ENCODE data around the gene FBH1. TPM values are rescaled to one million over a fixed set of nuclear protein-coding genes. Genes with fewer than 3 reads are reported as not detected.

FBH1 gene
- polyA plus RNA-seq, 1 experiment: 65.2 TPM

DNA sequence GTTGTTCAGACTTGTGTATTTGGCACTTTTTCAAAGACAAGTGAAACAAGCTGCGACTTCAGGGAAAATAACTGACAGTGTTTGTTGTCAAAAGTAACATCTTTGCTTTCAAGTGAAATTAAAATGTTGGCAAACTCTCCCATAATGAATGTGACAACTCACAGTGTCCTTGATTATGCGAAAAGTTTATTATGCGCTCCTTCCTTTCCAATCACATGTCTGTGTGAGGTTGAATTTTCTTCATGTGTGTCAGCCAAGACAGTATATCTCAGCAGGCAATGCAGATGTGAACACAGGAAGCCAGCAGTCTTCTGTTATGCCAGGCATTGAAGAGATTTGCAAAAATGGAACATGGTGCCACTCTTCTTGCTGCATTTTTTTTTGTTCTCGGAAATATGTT, 28.7 kb downstream of the FBH1 start:
- CTCF ChIA-PET: no interaction called here
- H3K27ac ChIP-seq (ENCODE audit: low read depth, low read length): no peak overlapping the region
- TF ChIP-seq, protein P1, sequence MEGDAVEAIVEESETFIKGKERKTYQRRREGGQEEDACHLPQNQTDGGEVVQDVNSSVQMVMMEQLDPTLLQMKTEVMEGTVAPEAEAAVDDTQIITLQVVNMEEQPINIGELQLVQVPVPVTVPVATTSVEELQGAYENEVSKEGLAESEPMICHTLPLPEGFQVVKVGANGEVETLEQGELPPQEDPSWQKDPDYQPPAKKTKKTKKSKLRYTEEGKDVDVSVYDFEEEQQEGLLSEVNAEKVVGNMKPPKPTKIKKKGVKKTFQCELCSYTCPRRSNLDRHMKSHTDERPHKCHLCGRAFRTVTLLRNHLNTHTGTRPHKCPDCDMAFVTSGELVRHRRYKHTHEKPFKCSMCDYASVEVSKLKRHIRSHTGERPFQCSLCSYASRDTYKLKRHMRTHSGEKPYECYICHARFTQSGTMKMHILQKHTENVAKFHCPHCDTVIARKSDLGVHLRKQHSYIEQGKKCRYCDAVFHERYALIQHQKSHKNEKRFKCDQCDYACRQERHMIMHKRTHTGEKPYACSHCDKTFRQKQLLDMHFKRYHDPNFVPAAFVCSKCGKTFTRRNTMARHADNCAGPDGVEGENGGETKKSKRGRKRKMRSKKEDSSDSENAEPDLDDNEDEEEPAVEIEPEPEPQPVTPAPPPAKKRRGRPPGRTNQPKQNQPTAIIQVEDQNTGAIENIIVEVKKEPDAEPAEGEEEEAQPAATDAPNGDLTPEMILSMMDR (IDR thresholded peaks at IDR 0.05; ENCODE audit: low read depth, low read length): no peak

GRCh38 chr10:5919568-5919967, 29.5 kb downstream of the FBH1 start:
- Histone ChIP-seq H3K27me3 (ENCODE audit: control insufficient read depth, insufficient read depth, low read length) (no peaks in the 10 kb centered on the region), H3K27ac (ENCODE audit: low read depth, low read length) (no peak overlapping the region), H3K9me3 (ENCODE audit: control insufficient read depth, insufficient read depth, low read length) (no peaks in the 10 kb centered on the region; the same call in 1 of the 2 replicates), H3K4me3 (ENCODE audit: low read depth, low read length) (no peak overlapping the region)
- TF ChIP-seq, protein P1 (IDR thresholded peaks at IDR 0.05; ENCODE audit: low read depth, low read length): no peak
- ChIA-PET POLR2A (no interaction called here), CTCF (no interaction called here)
- no peak for DNase-seq (ENCODE audit: low read depth, low spot score)

More for the DNA sequence above, 28.7 kb downstream of the FBH1 start:
- H3K27me3 ChIP-seq (ENCODE audit: control insufficient read depth, insufficient read depth, low read length): no peaks in the 10 kb centered on the region
- H3K9me3 ChIP-seq (ENCODE audit: control insufficient read depth, insufficient read depth, low read length): no peaks in the 10 kb centered on the region; the same call in 1 of the 2 replicates
- no peak for DNase-seq (ENCODE audit: low read depth, low spot score)
- POLR2A ChIA-PET: no interaction called here
- no peak overlapping the region for H3K4me3 ChIP-seq (ENCODE audit: low read depth, low read length)

DNA sequence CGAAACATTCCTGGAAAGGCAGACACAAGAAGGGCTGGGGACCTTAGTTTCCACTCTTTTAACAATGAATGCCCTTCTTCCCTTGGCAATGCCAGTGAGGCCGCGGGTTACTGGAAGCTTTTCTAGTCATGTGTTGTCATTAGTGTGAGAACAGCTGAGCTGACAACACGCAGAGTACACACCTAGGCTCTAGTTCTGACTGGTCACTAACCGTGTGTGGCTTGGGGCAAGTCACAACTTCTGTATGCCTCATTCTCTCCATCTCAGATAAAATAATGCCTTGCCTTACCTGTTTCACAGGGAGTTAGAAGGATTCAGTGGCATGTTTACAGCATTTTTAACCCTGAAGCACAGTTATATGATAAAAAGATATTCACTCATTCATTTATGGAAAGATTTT, 31.7 kb downstream of the FBH1 start:
- CTCF ChIA-PET: no interaction called here
- no peak for DNase-seq (ENCODE audit: low read depth, low spot score)
- H3K27ac ChIP-seq (ENCODE audit: low read depth, low read length): no peak overlapping the region
- H3K9me3 ChIP-seq (ENCODE audit: control insufficient read depth, insufficient read depth, low read length): no peaks in the 10 kb centered on the region; the same call in 1 of the 2 replicates
- no peak overlapping the region for H3K4me3 ChIP-seq (ENCODE audit: low read depth, low read length)
- TF ChIP-seq, protein P1 (IDR thresholded peaks at IDR 0.05; ENCODE audit: low read depth, low read length): no peak
- POLR2A ChIA-PET: no interaction called here
- H3K27me3 ChIP-seq (ENCODE audit: control insufficient read depth, insufficient read depth, low read length): no peaks in the 10 kb centered on the region

- TF ChIP-seq, protein P1 (IDR thresholded peaks at IDR 0.05; ENCODE audit: low read depth, low read length): no peak
- Histone ChIP-seq H3K4me3 (ENCODE audit: low read depth, low read length) (no peak overlapping the region), H3K27me3 (ENCODE audit: control insufficient read depth, insufficient read depth, low read length) (no peaks in the 10 kb centered on the region), H3K27ac (ENCODE audit: low read depth, low read length) (no peak overlapping the region), H3K9me3 (ENCODE audit: control insufficient read depth, insufficient read depth, low read length) (no peaks in the 10 kb centered on the region)
- POLR2A ChIA-PET: no interaction called here
- CTCF ChIA-PET: no interaction called here
- DNase-seq (ENCODE audit: low read depth, low spot score): no peak
These were observed 34.8 kb downstream of the FBH1 start for GRCh38 chr10:5924889-5925288.

DNA sequence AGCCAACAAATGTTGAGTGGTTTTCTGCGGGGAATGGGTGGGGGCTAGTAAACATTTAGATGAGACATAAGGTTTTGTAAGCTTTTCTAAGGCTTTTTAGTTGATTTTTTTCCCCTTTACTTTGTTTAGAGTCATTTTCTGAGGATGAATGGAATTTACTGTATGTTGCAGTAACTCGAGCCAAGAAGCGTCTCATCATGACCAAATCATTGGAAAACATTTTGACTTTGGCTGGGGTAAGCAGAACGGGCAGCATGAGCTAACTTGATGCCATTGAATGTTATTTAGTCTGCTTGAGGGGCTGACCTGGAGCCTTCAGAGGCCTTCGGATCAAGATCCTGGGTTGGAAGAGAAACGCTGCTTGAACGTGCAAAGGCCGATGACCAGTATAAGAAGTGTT, 37.3 kb downstream of the FBH1 start:
- CTCF ChIA-PET: interaction anchor here (0.9 kb wide), 2 partner anchors 159 to 474 kb away, joined by 3 read pairs; no protein-coding TSS in a partner anchor
- H3K27ac ChIP-seq (ENCODE audit: low read depth, low read length): peak overlapping the region; percentile 75
- H3K9me3 ChIP-seq (ENCODE audit: control insufficient read depth, insufficient read depth, low read length): no peaks in the 10 kb centered on the region
- TF ChIP-seq, protein P1 (IDR thresholded peaks at IDR 0.05; ENCODE audit: low read depth, low read length): no peak
- DNase-seq (ENCODE audit: low read depth, low spot score): peak; percentile 68
- no peak overlapping the region for H3K4me3 ChIP-seq (ENCODE audit: low read depth, low read length)
- no peaks in the 10 kb centered on the region for H3K27me3 ChIP-seq (ENCODE audit: control insufficient read depth, insufficient read depth, low read length)
- POLR2A ChIA-PET: interaction anchor here (0.6 to 1.1 kb wide), 3 partner anchors 17 to 292 kb away, joined by 4 to 8 read pairs (median 7); no protein-coding TSS in a partner anchor
